Cerebellar cortex (tissue), 1 donor: ENCODE results near the gene PRRT3.
A peak's percentile ranks its signal among the peaks of the same experiment; 100 is the strongest.
"Not testable (repeated sequence)": the region's sequence is repeated elsewhere in the genome, so short reads cannot be mapped to it uniquely, and the experiment has no call there.

Experiments
- DNase-seq: peaks from one replicate; pipeline ENCODE4 v3.0.0-alpha.2; 2015; ENCODE audit warnings: low spot score

PRRT3 gene

DNA sequence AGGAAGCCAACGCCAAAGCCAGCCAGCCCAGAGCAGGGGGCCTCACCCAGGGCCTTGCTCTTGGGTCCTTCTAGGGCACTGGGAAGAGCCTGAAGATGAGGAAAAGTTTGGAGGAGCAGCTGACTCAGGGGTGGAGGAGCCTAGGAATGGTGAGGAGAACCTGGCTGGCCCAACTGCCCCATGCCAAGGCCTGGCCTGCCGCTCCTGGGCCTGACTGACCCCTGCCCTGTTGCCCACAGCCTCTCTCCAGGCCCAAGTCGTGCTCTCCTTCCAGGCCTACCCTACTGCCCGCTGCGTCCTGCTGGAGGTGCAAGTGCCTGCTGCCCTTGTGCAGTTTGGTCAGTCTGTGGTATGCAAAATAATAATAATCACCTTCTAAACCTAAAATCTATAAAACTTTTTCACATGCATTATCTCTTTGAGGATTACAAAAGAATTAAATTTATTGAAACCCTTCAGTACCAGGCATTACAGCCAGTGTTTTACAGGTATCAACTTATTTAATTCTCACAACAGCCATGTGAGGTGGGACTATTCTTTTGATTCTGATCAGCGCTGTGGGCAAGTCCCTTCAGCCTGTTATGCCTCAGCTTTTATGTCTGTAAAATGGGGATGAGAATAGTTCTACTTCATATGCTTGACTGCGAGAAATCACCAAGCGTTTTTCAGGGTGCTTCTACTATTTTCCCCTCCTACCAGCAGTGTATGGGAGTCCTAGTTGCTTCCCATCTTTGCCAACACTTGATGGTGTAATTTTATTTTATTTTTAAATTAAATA is 33.8 kb downstream of the PRRT3 start:
- DNase-seq: no peak

- no peak for DNase-seq
These were observed 34.4 kb downstream of the PRRT3 start for GRCh38 chr3:9917820-9918219.

- DNase-seq: peak; percentile 85
These were observed 35.2 kb downstream of the PRRT3 start, which contains the start of gene IL17RC for GRCh38 chr3:9916734-9917680. TSS of gene IL17RC (plus strand) at chr3:9917098. CDS start at chr3:9917316, 218 bp downstream.

DNA sequence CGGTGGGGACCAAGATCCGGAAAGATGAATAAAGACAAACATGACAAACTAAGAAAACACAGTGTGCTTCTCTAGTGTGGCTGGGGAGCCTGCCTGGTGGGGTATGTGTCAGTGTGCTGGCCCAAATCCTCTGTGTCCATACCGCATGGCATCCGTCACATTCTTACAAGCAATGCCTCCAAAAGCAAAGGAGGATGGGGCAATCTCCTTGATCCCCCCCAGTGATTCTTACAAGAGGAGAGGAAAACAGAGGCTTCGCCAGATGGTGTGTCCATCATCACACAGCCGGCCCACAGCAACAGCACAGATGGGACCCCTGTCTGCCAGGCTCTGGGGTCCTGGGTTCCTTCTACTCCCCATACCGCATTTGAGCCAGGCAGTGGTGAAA is 35.9 kb downstream of the PRRT3 start:
- no peak for DNase-seq

DNA sequence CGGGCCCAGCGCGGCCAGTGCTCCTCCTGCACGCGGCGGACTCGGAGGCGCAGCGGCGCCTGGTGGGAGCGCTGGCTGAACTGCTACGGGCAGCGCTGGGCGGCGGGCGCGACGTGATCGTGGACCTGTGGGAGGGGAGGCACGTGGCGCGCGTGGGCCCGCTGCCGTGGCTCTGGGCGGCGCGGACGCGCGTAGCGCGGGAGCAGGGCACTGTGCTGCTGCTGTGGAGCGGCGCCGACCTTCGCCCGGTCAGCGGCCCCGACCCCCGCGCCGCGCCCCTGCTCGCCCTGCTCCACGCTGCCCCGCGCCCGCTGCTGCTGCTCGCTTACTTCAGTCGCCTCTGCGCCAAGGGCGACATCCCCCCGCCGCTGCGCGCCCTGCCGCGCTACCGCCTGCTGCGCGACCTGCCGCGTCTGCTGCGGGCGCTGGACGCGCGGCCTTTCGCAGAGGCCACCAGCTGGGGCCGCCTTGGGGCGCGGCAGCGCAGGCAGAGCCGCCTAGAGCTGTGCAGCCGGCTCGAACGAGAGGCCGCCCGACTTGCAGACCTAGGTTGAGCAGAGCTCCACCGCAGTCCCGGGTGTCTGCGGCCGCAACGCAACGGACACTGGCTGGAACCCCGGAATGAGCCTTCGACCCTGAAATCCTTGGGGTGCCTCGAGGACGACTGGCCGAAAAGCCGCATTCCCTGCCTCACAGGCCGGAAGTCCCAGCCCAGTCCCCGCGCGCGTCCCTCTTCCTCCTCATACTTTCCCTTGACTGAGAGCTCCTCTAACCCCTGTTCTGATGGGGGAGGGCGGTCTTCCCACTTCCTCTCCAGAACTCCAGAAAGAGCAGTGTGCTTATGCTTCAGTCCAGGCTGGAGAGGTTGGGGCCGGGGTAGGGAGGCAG is 36.7 kb downstream of the PRRT3 start:
- peak; percentile 65 for DNase-seq

- DNase-seq: no peak
These were observed 37.5 kb downstream of the PRRT3 start for GRCh38 chr3:9914559-9915253.

GRCh38 chr3:9914011-9914410 is 38.2 kb downstream of the PRRT3 start:
- no peak for DNase-seq

- no peak for DNase-seq
These were observed 38.6 kb downstream of the PRRT3 start for GRCh38 chr3:9913601-9914000.

DNA sequence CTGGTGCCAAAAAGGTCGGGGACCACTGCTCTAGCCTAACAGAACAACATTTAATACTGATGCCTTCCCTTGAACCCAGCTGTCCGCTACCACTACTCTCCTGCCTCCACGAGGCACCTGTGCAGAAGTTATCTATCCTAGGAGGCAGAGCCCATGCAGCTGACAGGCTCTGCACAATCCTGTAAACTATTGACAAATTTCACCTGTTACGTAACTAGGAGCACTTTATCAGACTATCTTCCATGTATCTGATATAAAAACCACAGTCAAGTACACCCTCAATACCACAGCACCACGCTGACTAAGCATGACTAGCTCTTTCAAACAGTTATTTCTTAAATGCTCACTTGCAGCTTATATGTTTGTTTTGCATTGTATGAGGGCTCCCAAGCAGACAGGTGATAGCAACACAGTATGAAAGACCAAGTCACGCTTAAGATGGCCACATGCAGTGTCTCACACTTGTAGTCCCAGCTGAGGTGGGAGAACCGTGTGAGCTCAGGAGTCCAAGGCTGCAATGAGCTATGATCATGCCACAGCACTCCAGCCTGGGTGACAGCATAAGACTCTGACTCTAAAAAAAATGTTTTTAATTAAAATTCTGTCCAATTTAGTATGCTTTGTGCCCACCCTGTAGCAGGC is 39.8 kb downstream of the PRRT3 start:
- DNase-seq: no peak

DNA sequence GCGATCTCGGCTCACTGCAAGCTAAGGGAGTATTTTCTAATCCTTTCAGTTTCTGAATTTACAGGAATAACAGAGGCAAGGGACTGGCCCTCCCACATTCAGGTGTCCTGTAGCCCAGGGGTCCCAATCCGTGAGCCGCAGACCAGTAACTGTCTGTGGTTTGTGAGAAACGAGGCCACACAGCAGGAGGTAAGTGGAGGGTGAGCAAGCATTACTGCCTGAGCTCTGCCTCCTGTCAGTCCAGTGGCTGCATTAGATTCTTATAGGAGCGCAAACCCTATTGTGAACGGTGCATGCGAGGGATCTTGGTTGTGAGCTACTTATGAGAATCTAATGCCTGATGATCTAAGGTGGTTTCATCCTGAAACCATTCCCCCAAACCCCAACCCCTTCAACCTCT is 40.3 kb downstream of the PRRT3 start:
- DNase-seq: no peak

GRCh38 chr3:9909221-9910013 is 42.8 kb downstream of the PRRT3 start:
- DNase-seq: no peak

- no peak for DNase-seq
These were observed 43.9 kb downstream of the PRRT3 start for GRCh38 chr3:9908286-9908685.

- DNase-seq: no peak
These were observed 45.7 kb downstream of the PRRT3 start for GRCh38 chr3:9906480-9906879.

GRCh38 chr3:9903904-9904303 is 48.3 kb downstream of the PRRT3 start:
- DNase-seq: no peak

DNA sequence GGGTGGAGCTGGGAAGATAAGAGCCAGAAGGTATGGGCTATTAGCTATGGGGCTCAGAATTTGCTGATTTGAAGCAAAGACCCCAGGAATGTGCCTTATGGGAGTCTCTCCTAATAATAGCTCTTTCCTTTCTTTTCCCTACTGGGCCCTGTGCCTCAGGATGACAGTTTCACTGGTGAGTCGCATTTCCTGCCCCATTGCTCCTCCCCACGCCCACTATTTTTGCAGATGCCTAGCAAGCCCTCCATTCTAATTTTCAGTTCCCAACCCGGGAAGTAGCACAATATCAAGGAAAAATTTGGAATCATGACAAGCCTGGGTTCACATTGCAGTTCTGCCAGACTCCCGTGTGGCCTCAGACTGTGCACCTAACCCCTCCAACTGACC is 49.0 kb downstream of the PRRT3 start:
- peak; percentile 39 for DNase-seq

DNA sequence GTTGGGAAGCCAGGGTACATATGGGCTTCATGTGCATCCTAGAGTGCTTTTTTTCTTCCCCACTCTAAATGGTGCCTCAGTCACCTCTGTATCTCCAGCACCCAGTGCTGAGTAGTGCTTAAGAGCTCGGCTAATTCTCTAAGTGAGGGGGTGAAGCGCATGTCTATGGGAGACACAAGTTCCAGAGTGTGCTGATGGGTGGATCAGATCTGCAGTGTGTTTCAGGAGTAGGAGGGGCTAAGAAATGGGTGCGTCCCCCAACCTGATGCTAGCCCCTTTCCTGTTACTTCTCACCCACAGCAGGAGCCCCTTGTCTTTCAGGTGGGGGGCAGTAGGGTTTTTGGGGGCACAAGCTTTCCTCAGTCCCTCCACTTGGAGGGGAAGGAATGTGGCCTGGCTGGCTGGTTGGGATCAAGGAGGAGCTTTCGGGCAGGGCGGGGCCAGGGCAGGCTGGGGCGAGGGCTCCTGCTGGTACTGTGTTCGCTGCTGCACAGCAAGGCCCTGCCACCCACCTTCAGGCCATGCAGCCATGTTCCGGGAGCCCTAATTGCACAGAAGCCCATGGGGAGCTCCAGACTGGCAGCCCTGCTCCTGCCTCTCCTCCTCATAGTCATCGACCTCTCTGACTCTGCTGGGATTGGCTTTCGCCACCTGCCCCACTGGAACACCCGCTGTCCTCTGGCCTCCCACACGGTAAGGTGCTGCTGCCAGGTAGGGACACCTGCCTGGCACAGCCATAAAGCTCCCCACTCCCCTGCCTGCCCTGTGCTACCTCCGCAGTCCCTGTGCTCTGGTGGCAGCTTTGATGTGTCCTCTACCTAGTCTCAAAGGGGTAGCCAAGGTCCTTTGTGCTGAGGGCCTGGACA is 49.6 kb downstream of the PRRT3 start, which contains the start of gene IL17RE:
IL17RE (plus strand) TSS at position 477 of the 866 bp plus-strand sequence; CDS start at position 562, 85 bp downstream.
- DNase-seq: peak; percentile 52

DNA sequence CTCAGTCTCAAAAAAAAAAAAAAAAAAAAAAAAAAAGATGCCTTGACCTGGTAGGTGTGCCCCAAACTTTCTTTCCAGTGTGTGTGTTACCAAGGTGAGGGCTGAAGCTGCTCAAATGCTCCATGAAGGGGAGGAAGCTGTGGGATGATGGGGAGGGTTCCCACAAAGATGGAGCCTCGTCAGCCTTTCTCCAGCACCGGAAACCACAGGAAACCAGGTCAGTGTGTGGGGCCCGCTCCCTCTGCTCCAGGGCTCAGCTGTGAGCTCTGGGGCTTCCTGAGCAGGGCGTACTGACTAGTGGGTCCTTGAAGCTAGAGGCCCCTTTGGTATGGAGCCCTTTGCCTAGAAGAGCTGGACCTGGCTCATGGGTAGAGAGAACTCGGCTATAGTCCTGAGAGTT is 50.2 kb downstream of the PRRT3 start:
- no peak for DNase-seq

DNA sequence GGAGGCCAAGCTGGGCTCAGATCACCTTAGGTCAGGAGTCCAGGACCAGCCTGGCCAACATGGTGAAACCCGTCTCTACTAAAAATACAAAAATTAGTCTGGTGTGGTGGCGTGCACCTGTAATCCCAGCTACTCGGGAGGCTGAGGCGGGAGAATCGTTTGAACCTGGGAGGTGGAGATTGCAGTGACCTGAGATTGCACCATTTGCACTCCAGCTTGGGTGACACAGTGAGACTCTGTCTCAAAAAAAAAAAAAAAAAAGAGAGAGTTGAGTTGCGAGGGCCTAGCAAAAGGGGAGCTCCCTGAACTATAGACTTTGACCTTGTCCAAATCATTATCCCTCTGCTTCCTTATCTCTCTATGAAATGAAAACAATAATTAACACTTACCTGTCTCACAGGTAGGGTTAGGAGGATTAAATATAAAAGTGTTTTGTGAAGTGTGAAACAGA is 51.2 kb downstream of the PRRT3 start:
- not testable (repeated sequence) for DNase-seq

- DNase-seq: no peak
These were observed 52.9 kb downstream of the PRRT3 start for GRCh38 chr3:9899289-9899791.
